Astrocyte of the hippocampus (primary cell): Measurements from ENCODE around the gene CARD6.
"Not testable (repeated sequence)": the region's sequence is repeated elsewhere in the genome, so short reads cannot be mapped to it uniquely, and the experiment has no call there.

Experiments
- DNase-seq: peaks from one replicate; pipeline ENCODE4 v3.0.0; 2011; ENCODE audit warnings: low read depth, low spot score

The CARD6 gene

GRCh38 chr5:40841068-40841805 is at the start of gene CARD6:
Gene CARD6 (plus strand): TSS chr5:40841367. CDS start chr5:40841383, 16 bp downstream.
- no peak for DNase-seq

GRCh38 chr5:40791715-40792139 is 49.4 kb upstream of the CARD6 start:
- DNase-seq: no peak

GRCh38 chr5:40792691-40793090 is 48.5 kb upstream of the CARD6 start:
- not testable (repeated sequence) for DNase-seq

- not testable (repeated sequence) for DNase-seq
Observed at GRCh38 chr5:40794340-40794739, 46.8 kb upstream of the CARD6 start.

- DNase-seq: not testable (repeated sequence)
Observed at GRCh38 chr5:40794877-40795276, 46.3 kb upstream of the CARD6 start.

- DNase-seq: no peak
Observed at GRCh38 chr5:40796487-40796889, 44.7 kb upstream of the CARD6 start.

GRCh38 chr5:40797273-40798011 is 43.7 kb upstream of the CARD6 start:
- peak; percentile 84 for DNase-seq

- DNase-seq: peak; percentile 96
Observed at GRCh38 chr5:40798012-40798800, 43.0 kb upstream of the CARD6 start, which contains the start of gene PRKAA1. Gene PRKAA1 (minus strand): TSS chr5:40798374. CDS start chr5:40798189, 185 bp downstream.

GRCh38 chr5:40798801-40799210 is 42.4 kb upstream of the CARD6 start:
- no peak for DNase-seq

GRCh38 chr5:40799258-40799657 is 41.9 kb upstream of the CARD6 start:
- DNase-seq: no peak

- DNase-seq: no peak
Observed at GRCh38 chr5:40801771-40802562, 39.2 kb upstream of the CARD6 start.

GRCh38 chr5:40812125-40812524 is 29.0 kb upstream of the CARD6 start:
- no peak for DNase-seq

GRCh38 chr5:40813698-40814281 is 27.4 kb upstream of the CARD6 start:
- peak; percentile 34 for DNase-seq

GRCh38 chr5:40823459-40823858 is 17.7 kb upstream of the CARD6 start:
- DNase-seq: no peak

GRCh38 chr5:40825461-40826043 is 15.6 kb upstream of the CARD6 start:
- not testable (repeated sequence) for DNase-seq

- no peak for DNase-seq
Observed at GRCh38 chr5:40826489-40827187, 14.5 kb upstream of the CARD6 start.

- no peak for DNase-seq
Observed at GRCh38 chr5:40827188-40827977, 13.8 kb upstream of the CARD6 start.

- no peak for DNase-seq
Observed at GRCh38 chr5:40828021-40828631, 13.0 kb upstream of the CARD6 start.
